ENCODE data around the gene METTL2B. TPM values are rescaled to one million over a fixed set of nuclear protein-coding genes. Genes with fewer than 3 reads are reported as not detected.
"Not testable (repeated sequence)": the region's sequence is repeated elsewhere in the genome, so short reads cannot be mapped to it uniquely, and the experiment has no call there.

Gene METTL2B
- total RNA-seq, 1 experiment from 2014 or later, result 29.9 TPM

DNA sequence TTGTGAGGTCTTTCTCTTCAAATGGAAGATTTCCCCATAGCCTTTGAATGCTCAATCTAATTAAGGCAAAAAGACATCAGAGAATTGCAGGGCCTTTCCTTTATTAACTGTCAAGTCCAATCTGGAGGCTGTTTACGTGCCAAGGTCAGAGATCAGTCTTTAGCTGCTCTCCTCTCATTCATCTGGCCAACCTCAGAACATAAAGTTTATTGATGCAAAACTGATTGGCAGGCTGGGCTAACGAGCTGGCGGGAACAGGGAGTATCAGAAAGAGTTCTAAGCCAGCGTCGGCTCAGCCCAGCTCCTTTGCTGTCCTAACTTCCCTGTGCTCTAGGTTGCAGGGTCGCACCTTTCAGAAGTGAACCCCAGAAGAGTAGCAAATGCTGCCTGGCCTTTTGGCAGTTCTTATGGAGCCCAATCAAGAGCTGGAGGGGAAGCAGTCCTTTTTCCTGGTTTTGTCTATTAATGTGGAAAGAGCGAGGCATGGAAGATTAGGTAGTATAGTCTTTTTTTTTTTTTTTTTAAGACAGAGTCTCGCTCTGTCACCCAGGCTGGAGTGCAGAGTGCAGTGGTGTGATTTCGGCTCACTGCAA is 47.5 kb downstream of the METTL2B start:
- DNase-seq (ENCODE audit: low spot score), result not testable (repeated sequence)

DNA sequence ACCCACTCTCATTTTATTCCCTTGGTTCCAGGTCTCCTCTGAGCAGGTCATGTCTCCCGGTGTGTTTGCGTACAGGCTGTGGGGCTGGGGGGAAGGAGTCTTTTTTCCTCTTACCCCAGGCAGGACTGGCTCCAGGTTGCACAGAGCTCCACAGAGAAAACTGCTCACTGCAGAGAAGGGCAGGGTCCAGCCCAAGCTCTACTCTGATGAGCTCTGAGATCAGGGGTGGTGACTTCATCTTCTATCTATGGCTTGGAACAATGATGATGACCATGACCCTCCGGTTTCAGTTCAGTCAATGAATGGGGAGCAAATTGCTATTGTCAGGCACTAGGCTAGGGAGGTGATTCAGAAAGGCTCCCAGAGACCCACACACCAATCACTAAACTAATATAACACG is 49.0 kb downstream of the METTL2B start:
- not testable (repeated sequence) for DNase-seq (ENCODE audit: low spot score)

DNA sequence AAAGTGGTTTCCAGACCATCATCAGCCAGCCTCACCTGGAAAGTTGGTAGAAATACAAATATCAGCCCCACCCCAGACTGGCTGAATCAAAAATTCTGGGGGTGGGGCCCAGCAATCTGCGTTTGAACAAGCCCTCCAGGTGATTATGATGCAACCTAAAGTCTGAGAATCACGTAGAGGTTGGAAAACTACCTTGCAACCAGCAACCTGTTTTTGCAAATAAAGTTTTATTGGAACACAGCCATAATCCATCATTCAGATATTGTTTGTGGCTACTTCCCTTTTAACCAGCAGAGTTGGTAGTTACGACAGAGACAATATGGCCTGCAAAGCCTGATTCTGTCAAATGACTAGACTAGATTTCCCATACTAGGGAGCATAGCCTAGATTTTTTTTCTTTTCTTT is 49.5 kb downstream of the METTL2B start:
- DNase-seq (ENCODE audit: low spot score), result not testable (repeated sequence)

DNA sequence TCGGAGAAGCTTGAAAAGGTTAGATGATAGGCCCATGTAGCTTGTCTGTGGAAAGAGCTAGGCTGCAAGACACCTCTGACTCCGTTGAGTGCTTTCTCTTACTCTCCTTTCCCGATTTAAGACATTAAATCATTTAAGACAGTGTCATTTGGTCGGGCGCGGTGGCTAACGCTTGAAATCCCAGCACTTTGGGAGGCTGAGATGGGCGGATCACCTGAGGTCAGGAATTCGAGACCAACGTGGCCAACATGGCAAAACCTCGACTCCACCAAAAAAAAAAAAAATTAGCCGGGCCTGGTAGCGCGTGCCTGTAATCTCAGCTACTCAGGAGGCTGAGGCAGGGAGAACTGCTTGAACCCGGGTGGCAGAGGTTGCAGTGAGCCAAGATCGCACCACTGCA is 52.6 kb downstream of the METTL2B start:
- DNase-seq (ENCODE audit: low spot score), result not testable (repeated sequence)

DNA sequence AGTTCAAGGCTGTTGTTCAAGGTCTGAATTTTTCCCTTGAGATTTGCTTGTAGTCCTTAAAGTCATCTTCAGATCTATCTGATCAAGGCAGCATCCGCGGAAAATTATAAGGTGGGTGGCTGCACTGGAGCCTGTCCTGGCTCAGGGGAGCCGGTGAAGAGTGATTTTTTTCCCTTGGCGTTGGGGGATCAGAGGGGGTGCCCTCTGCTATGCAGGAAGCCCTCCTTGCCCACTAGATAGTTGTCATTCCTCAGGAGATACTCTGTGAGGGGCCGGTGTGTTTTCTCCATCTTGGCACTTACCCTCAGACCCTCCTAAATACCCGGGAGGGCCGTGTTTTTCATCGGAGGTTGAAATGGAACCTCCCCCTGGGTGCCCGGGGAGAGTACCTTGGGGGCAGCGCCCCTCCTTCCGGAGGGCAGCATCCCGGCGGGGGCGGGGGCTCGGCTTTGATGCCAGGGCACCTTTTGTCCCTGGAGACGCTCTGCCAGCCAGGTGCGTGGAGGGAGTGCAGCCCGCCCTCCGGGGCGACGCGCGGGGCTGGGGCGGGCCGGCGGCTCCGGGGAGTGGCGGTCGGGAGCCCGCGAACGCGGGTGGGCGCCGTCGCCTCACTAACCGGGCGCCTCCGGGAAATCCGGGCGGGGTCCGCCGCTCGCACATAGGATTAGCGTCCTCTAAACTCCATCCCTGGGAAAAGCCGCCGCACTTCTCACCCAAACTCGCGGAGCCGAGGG is 53.7 kb downstream of the METTL2B start:
- DNase-seq (ENCODE audit: low spot score), result not testable (repeated sequence)

DNA sequence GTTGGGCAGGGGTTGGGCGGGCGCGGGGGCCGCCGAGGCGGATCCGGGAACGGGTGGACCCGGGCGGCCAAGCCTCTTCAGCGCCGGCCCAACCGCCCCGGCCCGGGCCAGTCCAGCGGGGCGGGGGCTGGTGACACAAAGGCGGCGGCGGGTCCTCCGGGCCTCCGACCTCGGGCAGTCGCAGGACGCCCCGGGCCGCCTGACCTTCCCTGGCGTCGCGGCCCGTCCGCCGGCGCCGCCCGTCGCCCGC is 54.2 kb downstream of the METTL2B start:
- no peak for DNase-seq (ENCODE audit: low spot score)

DNA sequence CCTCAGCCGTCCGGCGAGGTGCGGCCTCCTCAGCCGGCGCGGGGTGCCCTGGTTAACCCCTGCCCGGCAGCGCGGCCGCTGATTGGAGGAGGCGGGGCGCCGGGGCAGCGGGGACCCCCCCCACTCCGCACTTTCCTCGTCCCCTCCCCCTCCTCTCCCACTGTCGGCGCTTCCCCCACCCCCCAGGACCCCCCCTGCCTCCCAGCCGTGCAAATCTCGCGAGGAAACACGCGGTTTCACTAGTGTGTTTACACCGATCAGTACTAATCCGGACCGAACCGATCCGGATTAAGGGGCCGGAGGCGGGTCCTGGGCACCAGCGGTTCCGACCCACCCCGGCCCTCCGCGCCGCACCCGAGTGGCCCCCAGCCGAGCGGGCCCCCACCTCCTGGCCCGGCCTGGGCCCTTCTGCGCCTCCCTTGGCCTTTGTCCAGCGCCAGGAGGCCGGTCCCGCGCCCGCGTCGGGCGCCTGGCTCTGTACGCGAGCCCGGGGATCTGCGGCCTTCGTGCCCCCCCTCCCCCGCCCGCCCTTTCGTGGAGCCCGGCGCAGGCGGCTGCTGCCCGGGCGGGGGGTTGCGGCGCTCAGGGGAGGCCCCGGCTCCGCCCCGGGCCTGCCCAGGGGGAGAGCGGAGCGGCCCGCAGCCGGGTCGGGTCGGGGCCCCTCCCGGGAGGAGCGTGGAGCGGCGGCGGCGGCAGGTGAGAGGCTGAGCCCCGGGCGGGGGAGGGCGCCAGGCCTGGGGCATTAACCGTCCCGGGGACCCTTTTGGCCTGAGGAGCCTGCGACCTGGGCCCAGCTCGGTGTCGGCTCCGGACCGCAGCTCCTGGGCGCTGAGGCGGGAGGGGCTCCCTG is 54.8 kb downstream of the METTL2B start:
- DNase-seq (ENCODE audit: low spot score), result peak; percentile 69

DNA sequence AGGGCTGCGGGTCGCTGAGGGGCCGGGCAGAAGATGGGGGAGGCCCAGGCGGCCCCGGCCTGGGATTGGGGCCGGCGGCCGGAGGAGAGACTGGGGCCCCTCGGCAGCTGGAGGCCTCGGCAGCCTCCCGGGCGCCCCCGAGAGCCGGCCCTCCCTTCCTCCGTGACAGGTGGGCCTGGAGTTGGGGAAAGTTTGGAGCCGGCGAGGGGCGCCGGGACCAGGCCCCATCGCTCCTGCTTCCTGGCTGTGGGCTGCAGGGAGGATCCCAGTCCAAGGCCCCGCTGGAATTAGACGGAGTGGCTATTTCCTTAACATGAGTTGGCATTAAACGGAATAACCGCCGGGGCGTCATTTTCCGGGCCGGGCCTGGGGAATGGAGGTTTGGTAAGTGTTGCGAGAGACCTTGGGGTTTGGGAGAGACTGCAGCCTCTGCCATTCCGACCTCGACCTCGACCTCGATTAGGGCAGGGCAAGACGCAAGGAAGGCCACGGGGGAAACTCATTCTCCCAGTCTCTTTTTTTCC is 55.5 kb downstream of the METTL2B start:
- DNase-seq (ENCODE audit: low spot score), result not testable (repeated sequence)

DNA sequence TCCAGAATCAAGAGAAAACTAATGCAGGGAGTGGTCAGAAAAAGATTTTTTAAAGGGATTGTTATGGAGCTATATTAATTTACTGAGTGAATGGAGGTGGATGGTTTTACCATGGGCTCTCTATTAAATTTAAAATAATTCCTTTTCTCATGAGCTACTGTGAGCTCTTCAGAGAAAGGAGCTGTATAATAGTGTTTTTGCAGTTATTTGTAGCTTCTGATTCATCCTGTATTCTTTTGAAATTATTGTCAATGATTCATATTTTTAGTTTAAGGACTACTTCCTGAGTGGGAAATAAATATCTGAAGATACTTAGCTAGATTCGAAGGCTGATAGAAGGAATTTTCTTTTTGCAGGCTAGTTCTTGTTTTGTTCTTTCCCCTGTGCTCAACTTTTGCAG is 56.4 kb downstream of the METTL2B start:
- not testable (repeated sequence) for DNase-seq (ENCODE audit: low spot score)

DNA sequence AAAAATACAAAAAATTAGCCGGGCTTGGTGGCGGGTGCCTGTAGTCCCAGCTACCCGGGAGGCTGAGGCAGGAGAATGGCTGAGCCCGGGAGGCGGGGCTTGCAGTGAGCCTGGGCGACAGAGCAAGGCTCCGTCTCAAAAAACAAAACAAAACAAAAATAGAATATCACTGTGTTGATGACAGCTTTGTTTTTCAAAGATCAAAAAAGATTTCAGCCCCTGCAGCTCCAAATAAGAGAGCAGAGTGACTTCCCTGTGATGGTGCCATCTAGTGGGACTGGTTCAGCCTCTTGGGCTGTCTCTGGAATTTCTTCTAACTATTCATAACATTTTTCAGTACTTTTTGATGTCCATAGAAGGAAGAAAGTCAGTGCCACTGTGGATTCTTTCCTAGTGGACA is 60.9 kb downstream of the METTL2B start:
- DNase-seq (ENCODE audit: low spot score), result not testable (repeated sequence)

DNA sequence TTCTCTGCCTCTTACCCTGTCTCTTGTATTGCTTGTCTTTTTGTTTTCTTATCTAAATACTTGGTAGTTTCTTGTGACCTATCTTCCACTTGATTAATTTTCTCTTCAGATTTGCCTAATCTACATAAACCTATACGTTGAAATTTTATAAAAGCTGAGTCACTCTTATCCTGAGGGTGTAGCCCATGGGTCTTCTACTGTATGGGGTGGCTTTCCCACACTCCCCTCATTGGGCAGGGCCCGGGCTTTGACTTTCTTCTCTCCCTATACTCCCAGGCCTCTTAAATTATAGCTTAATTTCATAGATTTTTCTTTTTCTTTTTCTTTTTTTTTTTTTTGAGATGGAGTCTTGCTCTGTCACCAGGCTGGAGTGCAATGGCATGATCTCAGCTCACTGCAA is 66.0 kb downstream of the METTL2B start:
- DNase-seq (ENCODE audit: low spot score), result not testable (repeated sequence)

DNA sequence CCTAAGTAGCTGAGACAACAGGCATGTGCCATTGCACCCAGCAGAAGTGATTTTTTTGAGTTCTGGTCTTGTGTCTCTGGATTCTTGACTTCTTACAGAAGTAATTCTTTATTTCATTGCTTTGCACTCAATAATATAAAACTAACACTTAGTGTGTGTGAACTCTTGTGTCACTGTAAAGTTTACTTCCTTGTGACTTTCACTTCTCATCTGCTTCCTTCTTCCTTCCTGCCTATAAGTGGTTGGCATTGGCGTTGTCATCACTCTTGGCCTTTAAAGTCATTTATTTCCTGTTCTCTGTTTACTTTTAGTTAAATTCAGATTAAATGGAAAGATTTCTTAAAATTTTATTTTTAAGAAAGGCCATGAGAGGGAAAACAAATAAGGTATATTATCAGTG is 66.8 kb downstream of the METTL2B start:
- DNase-seq (ENCODE audit: low spot score), result not testable (repeated sequence)

DNA sequence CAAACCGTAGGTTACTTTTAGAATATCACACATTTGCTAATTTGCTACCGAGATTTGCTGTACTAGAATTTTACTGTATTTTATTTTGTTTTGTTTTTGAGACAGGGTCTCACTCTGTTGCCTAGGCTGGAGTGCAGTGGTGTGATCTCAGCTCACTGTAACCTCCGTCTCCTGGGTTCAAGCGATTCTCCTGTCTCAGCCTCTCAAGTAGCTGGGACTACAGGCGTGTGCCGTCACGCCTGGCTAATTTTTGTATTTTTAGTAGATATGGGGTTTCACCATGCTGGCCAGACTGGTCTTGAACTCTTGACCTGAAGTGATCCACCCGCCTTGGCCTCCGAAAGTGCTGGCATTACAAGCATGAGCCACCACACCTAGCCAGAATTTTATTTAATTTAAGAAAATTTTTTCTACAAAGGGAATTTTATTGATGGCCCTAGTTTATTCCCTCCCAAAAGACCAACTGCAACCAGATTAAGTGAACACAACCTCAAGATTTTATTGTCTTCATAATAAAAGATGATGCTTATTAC is 69.8 kb downstream of the METTL2B start:
- DNase-seq (ENCODE audit: low spot score), result not testable (repeated sequence)

DNA sequence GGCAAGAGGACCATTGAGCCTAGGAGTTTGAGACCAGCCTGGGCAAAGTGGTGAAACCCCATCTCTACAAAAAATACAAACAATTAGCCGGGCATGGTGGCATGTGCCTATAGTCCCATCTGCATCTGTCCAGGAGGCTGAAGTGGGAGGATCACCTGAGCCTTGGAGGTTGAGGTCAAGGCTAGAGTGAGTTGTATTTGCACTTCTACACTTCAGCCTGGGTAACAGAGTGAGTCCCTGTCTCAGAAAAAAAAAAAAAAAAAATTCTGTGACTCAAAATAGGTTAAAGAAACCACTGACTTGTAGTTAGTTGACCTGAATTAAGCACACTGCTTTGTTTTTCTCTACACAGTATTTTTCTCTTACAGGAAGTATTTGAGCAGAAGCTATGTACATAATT is 74.4 kb downstream of the METTL2B start:
- DNase-seq (ENCODE audit: low spot score), result no peak

DNA sequence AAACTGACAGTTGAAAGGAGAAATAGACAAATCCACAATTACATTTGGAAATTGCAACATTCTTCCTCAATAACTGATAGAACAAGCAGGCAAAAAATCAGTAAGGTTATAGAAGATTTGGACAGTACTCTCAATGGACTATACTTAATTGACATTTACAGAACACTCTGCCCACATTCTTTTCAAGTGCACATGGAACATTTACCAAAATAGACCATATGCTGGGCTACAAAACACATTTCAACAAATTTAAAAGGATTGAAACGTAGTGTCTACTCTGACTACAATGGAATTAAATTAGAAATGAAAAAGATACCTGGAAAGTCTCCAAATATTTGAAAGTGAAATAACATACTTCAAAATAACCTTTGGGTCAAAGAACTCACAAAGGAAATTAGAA is 77.8 kb downstream of the METTL2B start:
- not testable (repeated sequence) for DNase-seq (ENCODE audit: low spot score)

Other genes with a start within 250 kb of the METTL2B start
- not detected in 2 replicates for gene LEP, start 235.5 kb upstream of the METTL2B start, total RNA-seq (2014; rRNA removed; shearing (Covaris generic))
- gene RBM28, start 132.8 kb upstream of the METTL2B start, total RNA-seq (2014; rRNA removed; shearing (Covaris generic)), result 11.3 and 20.1 TPM in 2 replicates
- 0.21 TPM in 1 of 2 replicates, not detected in the other for gene PRRT4, start 115.1 kb upstream of the METTL2B start, total RNA-seq (2014; rRNA removed; shearing (Covaris generic))
- gene IMPDH1, start 66.8 kb upstream of the METTL2B start, total RNA-seq (2014; rRNA removed; shearing (Covaris generic)), result 46.7 and 56.6 TPM in 2 replicates
- 11.3 and 20.6 TPM in 2 replicates for gene HILPDA, start 20.9 kb upstream of the METTL2B start, total RNA-seq (2014; rRNA removed; shearing (Covaris generic))
- 0.06 TPM in 1 of 2 replicates, not detected in the other for gene GARIN1A, start 195.5 kb downstream of the METTL2B start, total RNA-seq (2014; rRNA removed; shearing (Covaris generic))